Activated T-cell treated with anti-CD3 and anti-CD28 coated beads, Interleukin-2, amount 50 U/mL, for 48 hours (primary cell): ENCODE measurements around the gene TTC8.

Experiments used
- DNase-seq, 2 experiments: peaks; one replicate each; pipeline ENCODE4 v3.0.0-alpha.2; 2020

TTC8 gene

DNA sequence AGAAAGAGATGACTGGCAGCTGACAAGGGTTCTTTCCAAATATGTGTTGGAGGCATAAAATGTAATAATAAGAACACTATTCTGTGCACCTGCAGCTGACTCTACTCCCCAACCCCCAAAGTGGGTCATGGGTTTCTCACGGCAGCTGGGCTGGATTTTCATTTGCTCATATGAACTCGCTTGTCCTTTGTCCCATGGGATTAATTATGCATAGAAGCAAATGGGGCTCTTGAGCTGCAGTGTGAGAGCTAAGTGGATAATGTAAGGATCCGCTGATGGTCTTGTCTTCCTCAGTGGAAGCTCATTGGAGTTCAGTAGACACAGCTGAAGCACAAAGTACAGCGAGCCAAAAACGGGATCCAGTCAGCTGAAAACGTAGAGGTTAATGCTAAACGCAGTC is 46.3 kb downstream of the TTC8 start:
- DNase-seq, result no peak

DNA sequence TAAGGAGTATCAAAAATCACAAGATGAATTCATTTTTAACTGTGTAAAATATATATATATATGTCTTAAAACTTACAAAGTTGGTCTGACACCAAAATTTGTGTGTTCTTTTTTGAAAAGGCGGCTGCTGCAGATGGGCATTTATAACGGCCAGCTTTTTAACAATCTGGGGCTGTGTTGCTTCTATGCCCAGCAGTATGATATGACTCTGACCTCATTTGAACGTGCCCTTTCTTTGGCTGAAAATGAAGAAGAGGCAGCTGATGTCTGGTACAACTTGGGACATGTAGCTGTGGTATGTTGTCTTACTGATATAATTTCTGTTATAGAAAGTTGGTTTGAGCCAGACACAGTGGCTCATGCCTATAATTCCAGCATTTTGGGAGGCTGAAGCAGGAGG is 47.0 kb downstream of the TTC8 start:
- DNase-seq, result no peak

DNA sequence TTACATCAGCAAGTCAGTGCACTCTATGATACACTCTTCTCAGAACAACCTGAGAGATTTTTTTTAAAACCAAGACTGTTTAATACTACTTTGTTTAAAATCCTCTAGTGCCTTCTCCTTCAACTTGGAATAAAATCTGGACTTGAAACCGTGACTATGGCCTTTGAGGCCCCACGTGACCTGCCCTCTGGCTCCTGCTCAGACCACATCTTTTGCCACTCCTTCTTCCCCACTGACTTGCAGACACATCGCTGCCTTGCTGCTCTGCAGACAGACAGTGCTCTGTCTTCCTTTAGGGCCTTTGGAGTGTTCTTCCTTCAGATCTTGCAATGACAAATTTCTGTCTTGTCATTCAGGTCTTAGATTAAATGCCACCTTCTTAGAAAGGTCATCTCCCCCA is 48.5 kb downstream of the TTC8 start:
- no peak for DNase-seq

DNA sequence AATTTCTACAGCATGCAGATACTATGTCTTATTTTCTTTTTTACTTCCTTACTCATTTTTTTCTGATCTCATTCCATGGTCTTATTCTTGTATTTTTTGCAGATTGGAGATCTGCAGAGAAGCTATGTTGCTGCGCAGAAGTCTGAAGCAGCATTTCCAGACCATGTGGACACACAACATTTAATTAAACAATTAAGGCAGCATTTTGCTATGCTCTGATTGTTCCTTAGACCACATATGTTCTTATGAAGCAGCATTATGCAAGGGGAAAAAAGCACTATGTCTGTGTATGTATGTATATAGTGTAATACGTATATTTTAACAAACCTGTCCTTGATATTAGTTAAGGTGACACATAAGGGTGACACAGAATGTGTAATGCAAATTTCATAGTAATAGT is 52.7 kb downstream of the TTC8 start:
- no peak for DNase-seq

DNA sequence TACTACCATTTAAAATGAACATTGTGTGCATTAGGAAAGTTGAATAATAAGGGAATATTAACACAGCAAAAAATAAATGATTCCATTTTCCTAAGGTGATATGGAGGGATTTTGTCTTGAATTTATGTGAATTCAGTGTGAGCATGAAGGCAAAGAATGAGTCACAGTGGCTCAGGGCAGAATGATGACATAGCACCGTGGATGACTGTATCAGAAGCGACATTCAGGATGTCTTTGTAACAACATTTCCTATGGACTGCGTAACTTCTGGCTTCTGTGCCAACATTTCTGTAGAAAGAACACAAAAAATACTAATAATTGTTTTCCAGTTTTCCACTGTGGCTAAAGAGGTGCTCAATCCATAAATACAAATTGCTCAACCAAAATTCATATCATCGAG is 54.6 kb downstream of the TTC8 start:
- DNase-seq, result no peak

DNA sequence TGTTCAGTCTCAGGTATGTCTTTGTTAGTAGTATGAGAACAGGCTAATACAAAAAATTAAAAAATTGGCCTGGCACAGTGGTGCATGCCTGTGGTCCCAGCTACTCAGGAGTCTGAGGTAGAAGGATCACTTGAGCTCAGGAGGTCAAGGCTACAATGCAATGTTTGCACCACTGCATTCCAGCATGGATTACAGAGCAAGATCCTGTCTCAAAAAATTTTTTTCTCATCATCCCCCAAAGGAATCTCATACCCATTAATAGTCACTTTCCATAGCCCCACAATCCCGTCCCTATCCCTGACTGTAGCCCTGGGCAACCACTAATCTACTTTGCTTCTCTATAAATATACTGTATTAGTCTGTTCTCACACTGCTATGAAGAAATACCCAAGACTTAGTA is 57.8 kb downstream of the TTC8 start:
- DNase-seq, result no peak

DNA sequence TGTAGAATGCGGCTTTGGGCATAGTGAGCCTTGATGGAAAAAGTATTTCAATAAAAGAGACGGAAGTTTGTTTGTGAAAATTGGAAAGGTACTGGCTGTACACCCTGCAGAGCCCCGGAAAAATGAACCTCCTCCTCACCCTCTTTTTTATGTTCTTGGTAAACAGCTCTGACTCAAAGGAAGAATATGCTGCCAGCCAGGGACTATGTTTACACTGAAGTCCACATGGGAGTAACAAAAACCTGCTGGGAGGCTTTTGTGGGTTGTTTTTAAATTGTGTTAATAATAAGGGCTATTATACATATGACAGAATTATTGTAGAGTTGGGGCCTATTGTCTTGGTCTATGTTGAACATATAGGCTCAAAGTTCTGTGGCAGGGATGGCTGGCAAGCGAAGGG is 70.7 kb downstream of the TTC8 start:
- no peak for DNase-seq

DNA sequence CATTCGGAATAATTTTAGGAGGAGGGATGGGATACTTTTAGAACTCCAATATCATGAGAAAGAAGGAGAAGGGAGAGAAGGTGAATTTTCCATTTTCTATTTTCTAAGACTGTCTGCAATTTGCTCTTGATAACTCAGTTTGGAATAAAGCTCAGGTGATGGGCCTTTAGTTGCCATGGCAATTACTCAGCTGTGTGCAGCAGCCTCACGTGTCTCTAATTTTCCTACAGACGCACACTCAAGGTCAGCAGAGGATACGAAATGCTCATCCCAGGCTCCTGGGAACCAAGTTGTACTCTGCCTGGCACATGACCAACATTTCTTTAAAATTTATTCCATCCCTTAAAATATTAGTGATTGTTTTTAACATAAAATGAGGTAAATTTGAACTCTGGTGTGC is 76.7 kb downstream of the TTC8 start:
- no peak for DNase-seq

DNA sequence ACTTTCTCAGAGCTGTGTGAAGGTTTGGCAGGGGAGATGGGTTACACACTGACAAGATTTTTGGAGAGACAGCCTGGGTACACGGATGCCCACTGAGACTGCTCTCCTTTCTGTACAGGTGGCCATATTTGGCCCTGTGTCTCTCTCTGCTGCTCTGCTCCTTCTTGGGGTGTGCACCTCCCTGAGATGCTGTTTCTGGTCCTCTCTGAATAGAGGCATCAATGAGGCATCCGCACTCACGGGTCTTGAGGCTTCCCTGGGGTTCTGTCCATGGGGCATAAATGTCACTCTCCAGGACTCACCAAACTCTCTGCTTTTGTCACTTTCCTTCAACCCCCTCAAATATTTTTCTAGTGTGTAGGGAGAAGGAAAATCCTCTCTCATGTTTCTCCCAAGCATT is 77.5 kb downstream of the TTC8 start:
- no peak for DNase-seq

DNA sequence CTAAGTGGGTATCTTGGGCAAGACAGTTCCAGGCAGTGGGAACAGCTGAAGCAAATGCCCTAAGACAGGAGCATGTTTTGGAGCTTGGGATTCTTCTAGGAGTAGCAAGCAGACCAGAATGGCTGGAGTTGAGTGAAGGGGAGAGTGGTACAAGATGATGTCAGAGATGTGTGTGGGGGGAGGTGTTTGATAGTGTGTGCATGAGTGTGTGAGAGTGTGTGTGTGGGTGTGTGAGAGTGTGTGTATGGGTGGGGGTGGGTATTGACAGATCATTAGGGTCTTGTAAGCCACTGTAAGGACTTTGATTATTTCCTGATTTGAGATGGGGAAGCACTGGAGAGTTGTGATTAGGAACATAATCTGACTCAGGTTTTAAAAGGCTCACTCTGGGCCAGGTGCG is 78.4 kb downstream of the TTC8 start:
- DNase-seq, result no peak

DNA sequence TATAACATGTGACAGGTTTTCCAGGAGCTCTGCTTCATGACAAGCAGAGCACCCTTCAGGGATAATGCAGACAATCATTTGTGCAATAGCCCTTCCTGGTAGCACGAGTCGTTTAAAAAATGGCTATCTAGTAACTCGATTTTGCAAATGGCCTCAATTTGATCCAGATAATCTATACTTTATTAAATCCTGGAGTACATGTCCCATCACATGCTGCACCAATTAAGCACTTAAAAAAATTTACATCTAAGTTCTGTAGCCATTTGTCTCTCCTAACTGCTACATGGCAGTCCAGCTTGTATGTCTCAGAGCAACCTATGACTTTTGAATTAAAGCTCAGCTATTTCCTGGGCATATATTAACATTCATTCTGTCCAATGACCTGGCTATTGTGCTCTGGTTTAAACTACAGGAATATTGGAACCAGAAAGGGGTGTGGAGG is 79.8 kb downstream of the TTC8 start:
- DNase-seq, result no peak

DNA sequence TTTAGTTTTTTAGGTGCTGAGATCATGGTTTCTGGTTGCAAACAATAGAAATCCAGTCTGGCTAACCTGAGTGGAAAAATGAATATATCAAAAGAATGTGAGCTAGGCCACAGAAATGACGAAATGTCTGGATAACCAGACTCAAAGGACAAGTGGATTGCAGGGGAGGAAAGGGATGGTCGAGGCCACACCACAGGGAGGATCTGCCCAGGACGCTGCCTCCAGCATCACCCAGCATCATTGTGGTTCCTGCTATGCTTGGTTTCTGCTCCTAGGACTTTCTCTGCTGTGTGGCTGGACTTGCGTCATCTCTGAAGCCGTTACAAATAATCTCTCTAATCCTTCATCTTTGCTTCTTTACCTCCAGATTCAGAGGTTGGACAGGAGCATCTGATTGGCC is 80.4 kb downstream of the TTC8 start:
- no peak for DNase-seq

DNA sequence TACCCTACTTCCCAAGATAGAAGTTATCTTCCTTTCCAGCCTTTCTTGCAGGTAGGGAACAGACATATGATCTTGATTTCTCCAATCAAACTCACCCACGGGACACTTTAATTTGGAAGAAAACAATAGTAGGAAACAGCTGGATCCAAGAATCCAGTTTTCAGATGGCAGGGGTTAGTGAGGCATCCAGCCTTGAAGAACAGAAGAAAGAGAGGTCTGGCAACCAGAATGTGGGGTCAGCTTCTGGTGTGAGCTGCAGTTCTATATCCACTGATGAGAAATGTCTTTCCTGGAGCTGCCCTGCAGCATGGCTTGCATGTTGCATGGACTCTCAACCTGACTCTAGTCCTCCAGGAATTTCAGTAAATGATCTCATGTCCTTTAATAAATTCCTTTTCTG is 83.8 kb downstream of the TTC8 start:
- DNase-seq, result no peak

DNA sequence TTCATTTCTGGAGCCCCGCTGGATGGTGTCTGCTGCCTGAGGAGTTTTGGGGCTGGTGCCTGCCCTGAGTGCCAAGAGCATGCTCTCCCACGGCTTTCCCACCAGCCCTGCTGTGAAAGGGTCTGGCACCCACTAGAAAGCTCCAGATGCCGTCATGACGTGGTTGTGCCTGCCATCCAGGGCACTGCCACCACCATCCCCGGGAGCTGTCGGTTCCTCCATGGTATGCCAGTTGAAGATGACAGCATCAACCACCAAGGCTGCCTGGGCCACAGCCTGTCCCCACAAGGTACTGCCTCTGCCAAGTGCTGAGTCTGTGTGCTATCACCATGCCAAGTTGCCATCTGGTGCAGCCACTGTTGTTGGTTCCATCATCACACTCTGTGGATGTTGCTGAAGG is 85.9 kb downstream of the TTC8 start:
- no peak for DNase-seq

DNA sequence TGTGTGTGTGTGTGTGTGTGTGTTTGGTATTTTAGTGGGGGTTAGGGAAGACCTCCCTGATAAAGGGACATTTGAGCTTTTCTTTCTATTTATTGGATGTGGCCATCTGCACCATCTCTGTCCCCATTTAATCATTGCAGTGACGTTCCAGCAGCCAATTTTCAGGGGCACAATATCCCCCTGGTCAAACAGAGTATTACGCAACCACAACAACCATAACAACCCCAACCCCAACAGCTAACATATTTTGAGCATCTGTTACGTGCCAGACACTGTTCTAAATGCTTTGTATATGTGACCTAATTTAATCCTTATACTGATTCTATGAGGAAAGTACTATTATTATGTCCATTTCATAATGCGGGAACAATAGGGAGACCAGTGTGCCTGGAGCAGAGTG is 87.4 kb downstream of the TTC8 start:
- no peak for DNase-seq

DNA sequence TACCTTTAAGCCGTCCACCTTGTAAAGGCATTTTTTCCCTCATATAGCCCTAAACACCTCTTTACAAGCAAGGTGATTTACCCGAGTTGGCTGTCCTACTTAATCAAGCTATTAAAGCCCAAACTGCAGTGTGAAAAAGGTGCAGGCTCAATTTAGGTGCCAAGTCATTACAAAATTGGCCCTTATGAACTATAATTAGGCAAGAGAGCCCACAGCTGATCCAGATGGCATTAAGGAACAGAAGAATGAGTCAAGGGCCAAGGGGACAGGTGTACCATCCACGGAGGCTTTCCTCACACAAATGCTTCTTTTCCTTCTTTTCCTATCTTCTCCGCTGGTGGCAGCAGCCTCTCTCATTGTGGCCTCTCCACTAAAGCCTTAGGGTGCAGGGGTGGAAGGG is 90.5 kb downstream of the TTC8 start:
- DNase-seq, result no peak

DNA sequence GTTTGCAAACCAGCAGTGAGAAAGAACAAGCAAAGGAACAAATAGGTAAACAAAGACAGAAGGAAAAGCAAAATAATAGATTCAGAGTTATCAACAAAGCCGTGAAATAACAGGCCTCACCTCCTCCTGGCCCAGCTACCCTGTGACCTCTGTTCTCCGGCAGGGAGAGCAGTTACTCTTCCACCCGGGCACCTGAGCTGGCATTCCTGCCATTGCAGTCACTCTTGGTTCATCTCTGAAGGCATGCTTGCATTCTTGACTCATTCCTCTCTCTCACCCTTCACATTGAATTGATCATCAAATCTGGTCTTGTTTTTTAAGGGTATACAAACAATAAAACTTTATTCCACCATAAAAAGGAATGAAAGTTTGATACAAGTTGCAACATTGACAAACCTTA is 95.1 kb downstream of the TTC8 start:
- no peak for DNase-seq
